HG02642 (cell line): ENCODE measurements around the gene MS4A12.
A peak's percentile ranks its signal among the peaks of the same experiment; 100 is the strongest.
"Not testable (repeated sequence)": the region's sequence is repeated elsewhere in the genome, so short reads cannot be mapped to it uniquely, and the experiment has no call there.

ENCODE experiments used
- ATAC-seq: cut with Tn5 transposase; IDR thresholded peaks from one replicate; pipeline ENCODE4 v1.9.1; 2021; ENCODE audit warnings: mild to moderate bottlenecking; ENCODE audit not compliant: unreplicated experiment, poor library complexity

The MS4A12 gene

GRCh38 chr11:60492488-60493009 is at the start of gene MS4A12:
Gene MS4A12, plus strand, starts transcription at chr11:60492778. Its CDS starts 4,541 bp downstream, at chr11:60497319.
- ATAC-seq = no peak

GRCh38 chr11:60447070-60447469 is 45.5 kb upstream of the MS4A12 start:
- no peak for ATAC-seq

- ATAC-seq = no peak
These were observed 44.7 kb upstream of the MS4A12 start for GRCh38 chr11:60447846-60448245.

- ATAC-seq = not testable (repeated sequence)
These were observed 41.4 kb upstream of the MS4A12 start for GRCh38 chr11:60451185-60451584.

- ATAC-seq = no peak
These were observed 38.4 kb upstream of the MS4A12 start for GRCh38 chr11:60454212-60454611.

- peak; percentile 85 for ATAC-seq
These were observed 37.0 kb upstream of the MS4A12 start, which contains the start of gene MS4A1 for GRCh38 chr11:60455531-60456042. Gene MS4A1, plus strand, starts transcription at chr11:60455847. Its CDS starts 6,528 bp downstream, at chr11:60462375.

GRCh38 chr11:60457576-60457975 is 35.0 kb upstream of the MS4A12 start:
- peak; percentile 38 for ATAC-seq

- no peak for ATAC-seq
These were observed 33.2 kb upstream of the MS4A12 start for GRCh38 chr11:60459345-60459744.

- ATAC-seq = no peak
These were observed 23.7 kb upstream of the MS4A12 start for GRCh38 chr11:60468829-60469228.

- no peak for ATAC-seq
These were observed 22.9 kb upstream of the MS4A12 start for GRCh38 chr11:60469723-60470122.

GRCh38 chr11:60477035-60477445 is 15.5 kb upstream of the MS4A12 start:
- ATAC-seq = peak; percentile 62

- peak; percentile 55 for ATAC-seq
These were observed 10.2 kb upstream of the MS4A12 start for GRCh38 chr11:60482361-60482760.

GRCh38 chr11:60485987-60486386 is 6.6 kb upstream of the MS4A12 start:
- ATAC-seq = peak; percentile 96

- ATAC-seq = no peak
These were observed 876 bp downstream of the MS4A12 start for GRCh38 chr11:60493454-60493853.

- peak; percentile 24 for ATAC-seq
These were observed 5.8 kb downstream of the MS4A12 start for GRCh38 chr11:60498399-60498798.

GRCh38 chr11:60498853-60499252 is 6.3 kb downstream of the MS4A12 start:
- peak; percentile 59 for ATAC-seq

- no peak for ATAC-seq
These were observed 7.8 kb downstream of the MS4A12 start for GRCh38 chr11:60500276-60500910.

- no peak for ATAC-seq
These were observed 9.7 kb downstream of the MS4A12 start for GRCh38 chr11:60502221-60502775.

GRCh38 chr11:60504219-60504905 is 11.8 kb downstream of the MS4A12 start:
- ATAC-seq = no peak

- not testable (repeated sequence) for ATAC-seq
These were observed 17.0 kb downstream of the MS4A12 start for GRCh38 chr11:60509609-60510008.

GRCh38 chr11:60510209-60510608 is 17.6 kb downstream of the MS4A12 start:
- not testable (repeated sequence) for ATAC-seq
